ENCODE measurements around the gene GALNS.

GALNS gene

DNA sequence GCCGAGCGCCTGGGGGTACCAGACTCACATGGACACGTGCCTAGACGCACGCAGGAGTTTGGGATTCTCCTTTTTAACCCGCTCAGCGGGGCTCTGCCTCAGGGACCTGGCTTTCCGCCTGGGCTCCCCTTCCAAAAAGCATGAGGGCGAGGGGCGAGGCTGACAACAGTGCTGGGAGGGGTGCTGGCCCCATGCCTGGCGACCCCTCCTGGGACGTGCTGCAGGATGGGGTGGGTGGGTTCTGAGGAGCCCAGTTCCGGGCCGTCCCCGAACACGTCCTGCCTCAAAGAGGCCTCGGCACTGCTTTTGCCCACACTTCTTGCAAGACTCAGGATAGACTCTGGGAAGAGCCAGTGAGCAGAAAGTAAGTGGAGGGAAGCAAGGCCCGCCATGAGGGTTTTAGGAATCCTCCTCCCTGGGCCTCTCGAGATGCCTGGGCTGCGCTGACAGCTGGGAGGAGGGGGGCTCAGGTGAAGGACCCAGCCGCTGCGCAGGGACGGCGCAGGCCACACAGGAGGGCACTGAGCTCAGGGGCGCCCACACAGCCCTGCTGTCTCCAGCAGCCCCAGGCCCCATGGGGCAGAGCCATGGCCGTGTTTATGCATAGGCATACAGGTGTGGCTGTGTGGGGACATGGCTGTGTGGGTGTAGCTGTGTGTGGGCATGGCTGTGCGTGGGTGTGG, 25.1 kb upstream of the GALNS start:
- Histone ChIP-seq H2AFZ (ENCODE audit: low read length, unreplicated experiment) (no peak overlapping the region), H3K27me3 (ENCODE audit: insufficient read depth, low read length) (no peaks in the 10 kb centered on the region), H3K36me3 (ENCODE audit: insufficient read depth, low read length) (no peaks in the 10 kb centered on the region)

GRCh38 chr16:88881007-88881615, 24.4 kb upstream of the GALNS start:
- Histone ChIP-seq H3K27ac (ENCODE audit: low read depth, low read length) (no peak overlapping the region), H3K4me1 (ENCODE audit: control insufficient read depth, insufficient read depth, low read length, unreplicated experiment) (no peaks in the 10 kb centered on the region), H3K27me3 (ENCODE audit: insufficient read depth, low read length) (no peaks in the 10 kb centered on the region)

More for the DNA sequence above, 25.1 kb upstream of the GALNS start:
- no peaks in the 10 kb centered on the region for H3K79me2 ChIP-seq (ENCODE audit: control insufficient read depth, insufficient read depth, low read length, unreplicated experiment)
- H3K4me1 ChIP-seq (ENCODE audit: control insufficient read depth, insufficient read depth, low read length, unreplicated experiment): no peaks in the 10 kb centered on the region
- H3K4me3 ChIP-seq (ENCODE audit: low read depth, low read length): no peak overlapping the region
- no peak overlapping the region for H3K27ac ChIP-seq (ENCODE audit: low read depth, low read length)

DNA sequence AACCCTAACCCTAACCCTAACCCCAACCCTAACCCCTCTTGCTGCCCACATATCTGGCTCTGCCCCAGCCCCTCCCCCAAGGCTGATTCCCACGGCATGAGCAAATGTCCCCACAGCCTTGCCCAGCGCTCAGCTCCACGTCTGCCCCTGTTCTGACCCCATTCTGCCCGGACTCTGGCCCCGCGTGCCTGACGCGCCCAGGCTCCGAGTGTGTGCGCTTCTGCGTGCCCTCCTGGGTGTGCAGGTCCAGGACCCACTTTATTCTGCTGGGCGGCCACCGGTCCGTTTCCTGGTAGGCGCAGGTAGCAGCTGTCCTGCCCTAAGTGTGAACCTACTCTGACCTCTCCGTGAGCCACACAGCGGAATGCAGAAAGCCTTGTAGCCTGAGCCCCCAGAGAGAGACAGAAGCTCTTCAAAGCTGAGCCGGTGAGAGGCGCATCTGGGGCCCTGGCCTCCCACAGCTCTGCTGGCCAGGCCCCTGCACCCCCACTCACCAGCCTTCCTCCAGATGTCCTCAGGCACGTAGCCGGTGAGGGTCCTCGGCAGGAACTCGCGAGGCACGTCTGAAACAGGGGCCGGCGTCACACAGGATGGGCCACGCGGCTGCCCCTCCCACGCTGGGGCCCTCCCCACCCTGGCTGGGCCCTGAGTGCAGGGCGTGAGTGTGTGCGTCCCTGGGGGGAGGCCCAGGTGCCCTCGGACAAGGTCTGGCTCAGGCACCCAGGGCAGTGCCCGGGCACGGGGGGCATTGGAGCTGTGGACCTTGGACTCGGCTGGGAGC, 23.7 kb upstream of the GALNS start:
- H3K27me3 ChIP-seq (ENCODE audit: insufficient read depth, low read length): no peaks in the 10 kb centered on the region

More at GRCh38 chr16:88881007-88881615, 24.4 kb upstream of the GALNS start:
- Histone ChIP-seq H3K36me3 (ENCODE audit: insufficient read depth, low read length) (no peaks in the 10 kb centered on the region), H3K4me3 (ENCODE audit: low read depth, low read length) (no peak overlapping the region), H3K79me2 (ENCODE audit: control insufficient read depth, insufficient read depth, low read length, unreplicated experiment) (no peaks in the 10 kb centered on the region), H2AFZ (ENCODE audit: low read length, unreplicated experiment) (no peak overlapping the region)

DNA sequence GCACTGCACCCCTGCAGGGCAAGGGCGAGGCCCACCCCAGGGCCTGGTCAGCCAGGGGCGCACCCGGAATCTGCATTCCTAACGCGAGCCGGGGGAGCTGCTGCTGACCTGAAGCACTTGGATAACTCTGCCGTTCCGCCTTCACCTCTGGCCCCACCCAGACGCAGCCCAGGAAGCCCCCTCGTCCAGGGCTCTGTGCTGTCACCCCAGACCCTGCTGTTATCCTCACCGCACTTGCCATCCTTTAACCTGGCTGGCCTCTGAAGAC, 23.0 kb upstream of the GALNS start:
- no peaks in the 10 kb centered on the region for H3K79me2 ChIP-seq (ENCODE audit: control insufficient read depth, insufficient read depth, low read length, unreplicated experiment)
- no peak overlapping the region for H3K27ac ChIP-seq (ENCODE audit: low read depth, low read length)
- H2AFZ ChIP-seq (ENCODE audit: low read length, unreplicated experiment): no peak overlapping the region
- H3K4me3 ChIP-seq (ENCODE audit: low read depth, low read length): no peak overlapping the region
- H3K4me1 ChIP-seq (ENCODE audit: control insufficient read depth, insufficient read depth, low read length, unreplicated experiment): no peaks in the 10 kb centered on the region
- H3K36me3 ChIP-seq (ENCODE audit: insufficient read depth, low read length): no peaks in the 10 kb centered on the region
- H3K27me3 ChIP-seq (ENCODE audit: insufficient read depth, low read length): no peaks in the 10 kb centered on the region

More for the DNA sequence above, 23.7 kb upstream of the GALNS start:
- Histone ChIP-seq H3K4me3 (ENCODE audit: low read depth, low read length) (no peak overlapping the region), H2AFZ (ENCODE audit: low read length, unreplicated experiment) (no peak overlapping the region), H3K27ac (ENCODE audit: low read depth, low read length) (no peak overlapping the region), H3K79me2 (ENCODE audit: control insufficient read depth, insufficient read depth, low read length, unreplicated experiment) (no peaks in the 10 kb centered on the region), H3K36me3 (ENCODE audit: insufficient read depth, low read length) (no peaks in the 10 kb centered on the region), H3K4me1 (ENCODE audit: control insufficient read depth, insufficient read depth, low read length, unreplicated experiment) (no peaks in the 10 kb centered on the region)

DNA sequence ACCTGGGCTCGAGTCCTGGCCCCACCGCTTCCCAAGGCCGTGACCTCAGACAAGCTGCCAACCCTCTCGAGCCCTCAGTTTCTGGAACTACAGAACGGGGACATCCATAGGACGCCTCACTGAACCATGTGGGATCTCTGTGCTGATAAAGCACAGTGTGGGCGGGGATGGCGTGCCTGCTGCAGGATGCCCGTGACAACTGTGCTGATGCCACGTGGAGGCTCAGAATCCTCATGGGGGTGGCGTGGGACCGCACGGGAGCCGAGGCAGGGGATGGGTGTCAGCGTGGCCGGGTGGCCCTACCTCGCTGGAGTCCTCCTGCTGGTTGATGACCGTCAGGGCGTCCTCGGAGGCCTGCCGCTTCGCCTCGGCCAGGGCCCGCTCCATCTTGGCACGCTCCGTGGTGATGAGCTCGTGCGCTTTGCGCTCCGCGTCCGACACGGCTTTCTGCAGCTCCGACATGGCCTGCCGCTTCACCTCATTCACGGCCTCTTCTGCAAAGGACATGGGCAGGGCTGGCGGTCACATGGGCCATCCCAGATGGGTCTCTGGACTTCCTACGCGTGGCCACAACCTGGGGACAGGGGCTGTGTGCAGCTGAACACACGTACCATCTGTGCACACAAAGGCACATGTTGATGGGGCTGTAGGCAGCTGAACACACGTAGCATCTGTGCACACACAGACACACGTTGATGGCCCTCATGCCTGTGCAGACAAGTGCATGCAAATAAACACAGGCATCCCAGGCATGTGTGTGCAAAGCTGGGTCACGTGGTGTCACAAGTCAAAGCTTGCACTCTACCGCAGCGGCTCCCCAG, 22.4 kb upstream of the GALNS start:
- no peak overlapping the region for H2AFZ ChIP-seq (ENCODE audit: low read length, unreplicated experiment)
- H3K36me3 ChIP-seq (ENCODE audit: insufficient read depth, low read length): no peaks in the 10 kb centered on the region
- H3K27ac ChIP-seq (ENCODE audit: low read depth, low read length): no peak overlapping the region
- no peaks in the 10 kb centered on the region for H3K79me2 ChIP-seq (ENCODE audit: control insufficient read depth, insufficient read depth, low read length, unreplicated experiment)
- no peaks in the 10 kb centered on the region for H3K27me3 ChIP-seq (ENCODE audit: insufficient read depth, low read length)
- no peaks in the 10 kb centered on the region for H3K4me1 ChIP-seq (ENCODE audit: control insufficient read depth, insufficient read depth, low read length, unreplicated experiment)
- no peak overlapping the region for H3K4me3 ChIP-seq (ENCODE audit: low read depth, low read length)

DNA sequence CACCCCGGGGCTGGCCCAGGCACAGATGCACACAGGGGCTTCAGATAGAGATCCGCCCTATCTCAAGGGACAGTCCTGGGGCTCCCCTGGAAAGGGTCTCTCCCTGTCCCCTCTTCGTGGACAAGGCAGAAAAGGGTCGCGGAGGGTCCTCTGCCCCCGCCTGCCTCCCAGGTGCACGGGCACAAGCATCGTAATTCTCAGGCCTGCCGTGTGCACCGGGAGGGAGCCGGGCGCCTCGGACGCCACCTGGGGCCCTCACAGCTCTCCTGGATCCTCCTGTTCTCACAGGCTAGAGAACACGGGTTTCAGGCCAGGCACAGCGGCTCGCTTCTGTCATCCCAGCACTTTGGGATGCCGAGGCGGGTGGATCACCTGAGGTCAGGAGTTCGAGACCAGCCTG, 21.6 kb upstream of the GALNS start:
- no peak overlapping the region for H2AFZ ChIP-seq (ENCODE audit: low read length, unreplicated experiment)
- no peaks in the 10 kb centered on the region for H3K36me3 ChIP-seq (ENCODE audit: insufficient read depth, low read length)
- no peaks in the 10 kb centered on the region for H3K27me3 ChIP-seq (ENCODE audit: insufficient read depth, low read length)
- no peak overlapping the region for H3K4me3 ChIP-seq (ENCODE audit: low read depth, low read length)
- no peak overlapping the region for H3K27ac ChIP-seq (ENCODE audit: low read depth, low read length)
- no peaks in the 10 kb centered on the region for H3K79me2 ChIP-seq (ENCODE audit: control insufficient read depth, insufficient read depth, low read length, unreplicated experiment)
- H3K4me1 ChIP-seq (ENCODE audit: control insufficient read depth, insufficient read depth, low read length, unreplicated experiment): no peaks in the 10 kb centered on the region

GRCh38 chr16:88877564-88878289, 21.0 kb upstream of the GALNS start:
- H3K79me2 ChIP-seq (ENCODE audit: control insufficient read depth, insufficient read depth, low read length, unreplicated experiment): no peaks in the 10 kb centered on the region
- no peak overlapping the region for H2AFZ ChIP-seq (ENCODE audit: low read length, unreplicated experiment)
- no peaks in the 10 kb centered on the region for H3K27me3 ChIP-seq (ENCODE audit: insufficient read depth, low read length)
- no peak overlapping the region for H3K4me3 ChIP-seq (ENCODE audit: low read depth, low read length)
- H3K4me1 ChIP-seq (ENCODE audit: control insufficient read depth, insufficient read depth, low read length, unreplicated experiment): no peaks in the 10 kb centered on the region
- no peaks in the 10 kb centered on the region for H3K36me3 ChIP-seq (ENCODE audit: insufficient read depth, low read length)
- H3K27ac ChIP-seq (ENCODE audit: low read depth, low read length): no peak overlapping the region

DNA sequence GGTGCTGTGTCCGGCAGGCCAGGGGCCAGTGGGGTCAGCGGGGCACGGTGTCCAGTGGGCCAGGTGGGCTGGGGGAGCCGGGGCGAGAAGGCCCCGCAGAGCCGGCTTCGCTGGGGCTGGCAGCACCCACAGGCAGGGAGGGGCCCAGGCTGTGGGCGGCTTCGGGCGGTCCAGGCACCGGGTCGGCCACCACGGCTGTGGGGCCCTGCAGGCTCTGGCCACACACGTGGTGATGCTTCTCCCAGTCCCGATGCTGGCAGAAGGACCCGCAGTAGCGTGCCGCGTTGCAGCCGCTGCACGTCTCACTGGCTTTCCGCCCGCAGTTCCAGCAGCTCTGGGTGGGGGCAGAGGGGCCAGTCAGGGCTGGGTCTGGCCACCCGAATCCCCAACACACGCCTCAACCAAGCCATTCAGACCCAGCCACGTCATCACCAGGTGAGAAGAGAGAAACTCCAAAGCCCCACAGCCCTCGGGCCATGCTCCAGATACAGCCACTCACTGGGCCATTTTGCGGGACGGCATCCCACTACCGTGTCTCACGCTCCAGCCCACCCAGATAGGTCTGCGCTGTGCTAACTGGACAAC, 20.3 kb upstream of the GALNS start:
- Histone ChIP-seq H3K79me2 (ENCODE audit: control insufficient read depth, insufficient read depth, low read length, unreplicated experiment) (no peaks in the 10 kb centered on the region), H3K4me3 (ENCODE audit: low read depth, low read length) (no peak overlapping the region), H3K27ac (ENCODE audit: low read depth, low read length) (no peak overlapping the region), H3K27me3 (ENCODE audit: insufficient read depth, low read length) (no peaks in the 10 kb centered on the region), H3K4me1 (ENCODE audit: control insufficient read depth, insufficient read depth, low read length, unreplicated experiment) (no peaks in the 10 kb centered on the region), H3K36me3 (ENCODE audit: insufficient read depth, low read length) (no peaks in the 10 kb centered on the region), H2AFZ (ENCODE audit: low read length, unreplicated experiment) (no peak overlapping the region)

DNA sequence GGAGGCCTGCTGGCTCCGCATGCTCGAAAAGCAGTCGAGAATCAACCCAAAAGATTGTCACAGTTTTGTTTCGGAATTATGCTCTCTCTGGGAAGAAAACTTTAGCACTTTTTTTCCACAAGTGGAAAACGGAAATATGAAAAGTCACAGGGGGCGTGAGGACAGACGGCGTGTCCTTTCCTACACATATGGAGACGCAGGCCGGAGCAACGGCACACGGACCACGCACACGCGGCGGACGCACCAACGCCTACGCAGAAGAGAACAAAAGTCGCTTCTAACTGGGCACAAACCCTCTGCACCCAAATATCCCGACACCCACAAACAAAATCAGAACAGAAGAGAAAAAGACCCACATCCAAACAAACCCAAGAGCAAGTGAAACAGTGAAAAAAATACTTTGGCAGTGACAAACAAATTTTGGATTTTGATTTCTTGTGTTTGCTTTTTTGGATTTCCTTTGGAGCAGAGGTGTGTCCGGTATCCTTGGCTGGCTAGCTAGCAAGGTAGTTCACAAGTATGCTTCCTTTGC, 19.0 kb upstream of the GALNS start:
- no peaks in the 10 kb centered on the region for H3K36me3 ChIP-seq (ENCODE audit: insufficient read depth, low read length)
- no peak overlapping the region for H2AFZ ChIP-seq (ENCODE audit: low read length, unreplicated experiment)
- no peak overlapping the region for H3K27ac ChIP-seq (ENCODE audit: low read depth, low read length)
- no peaks in the 10 kb centered on the region for H3K4me1 ChIP-seq (ENCODE audit: control insufficient read depth, insufficient read depth, low read length, unreplicated experiment)
- H3K4me3 ChIP-seq (ENCODE audit: low read depth, low read length): no peak overlapping the region
- H3K79me2 ChIP-seq (ENCODE audit: control insufficient read depth, insufficient read depth, low read length, unreplicated experiment): no peaks in the 10 kb centered on the region
- H3K27me3 ChIP-seq (ENCODE audit: insufficient read depth, low read length): peaks cover 3% of the 10 kb centered on the region; the same call in 1 of the 2 replicates

Data from ACC112 (cell line).